ENCODE measurements around the gene SDR42E2.
A peak's percentile ranks its signal among the peaks of the same experiment; 100 is the strongest.
"Not testable (repeated sequence)": the region's sequence is repeated elsewhere in the genome, so short reads cannot be mapped to it uniquely, and the experiment has no call there.

SDR42E2 gene

DNA sequence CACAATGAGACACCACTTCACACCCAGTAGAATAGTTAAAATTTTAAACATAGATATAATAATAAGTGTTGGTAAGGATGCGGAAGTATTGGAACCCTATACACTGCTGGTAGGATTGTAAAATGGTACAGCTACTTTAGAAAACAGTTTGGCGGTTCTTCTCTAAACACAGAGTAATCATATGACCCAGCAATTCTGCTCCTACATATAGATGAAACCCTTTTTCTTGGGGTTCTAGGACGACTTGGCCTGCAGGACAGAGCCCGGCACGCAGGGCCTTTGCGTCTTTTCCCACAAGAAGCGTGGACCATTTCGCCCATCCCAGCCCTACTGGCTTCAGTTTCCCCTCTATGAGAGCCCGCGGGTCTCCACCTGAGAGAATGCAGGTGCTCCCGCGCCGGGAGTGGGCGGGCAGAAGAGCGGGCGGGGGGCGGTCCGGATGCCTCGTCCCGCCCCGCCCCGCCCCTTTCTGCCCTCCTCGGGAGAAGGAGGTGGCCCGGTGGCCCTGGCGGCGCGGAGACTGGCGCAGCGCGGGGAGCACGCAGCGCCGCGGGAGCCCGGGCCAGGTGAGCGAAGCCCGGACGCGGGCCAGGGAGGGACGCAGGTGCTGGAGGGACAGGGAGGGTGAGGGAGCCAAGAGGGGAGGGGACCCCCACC lies at the start of gene SDR42E2:
Gene SDR42E2 (plus strand): TSS at position 508 of the 657 bp plus-strand sequence. CDS start 3,077 bp downstream, outside the sequence.
- Histone ChIP-seq H3K4me1 (ENCODE audit: control insufficient read depth, insufficient read depth, low read length) (no peaks in the 10 kb centered on the region), H3K9me3 (ENCODE audit: control insufficient read depth, insufficient read depth, low read length) (no peaks in the 10 kb centered on the region), H3K9ac (ENCODE audit: low read depth, low read length) (no peak within 1 kb of the TSS), H3K4me3 (ENCODE audit: low read depth, low read length) (peak within 1 kb of the TSS; percentile 63), H3K36me3 (ENCODE audit: control insufficient read depth, insufficient read depth, low read length) (no peaks in the 10 kb centered on the region), H3K27me3 (ENCODE audit: control insufficient read depth, insufficient read depth, low read length) (peaks cover 31% of the 10 kb centered on the region)

DNA sequence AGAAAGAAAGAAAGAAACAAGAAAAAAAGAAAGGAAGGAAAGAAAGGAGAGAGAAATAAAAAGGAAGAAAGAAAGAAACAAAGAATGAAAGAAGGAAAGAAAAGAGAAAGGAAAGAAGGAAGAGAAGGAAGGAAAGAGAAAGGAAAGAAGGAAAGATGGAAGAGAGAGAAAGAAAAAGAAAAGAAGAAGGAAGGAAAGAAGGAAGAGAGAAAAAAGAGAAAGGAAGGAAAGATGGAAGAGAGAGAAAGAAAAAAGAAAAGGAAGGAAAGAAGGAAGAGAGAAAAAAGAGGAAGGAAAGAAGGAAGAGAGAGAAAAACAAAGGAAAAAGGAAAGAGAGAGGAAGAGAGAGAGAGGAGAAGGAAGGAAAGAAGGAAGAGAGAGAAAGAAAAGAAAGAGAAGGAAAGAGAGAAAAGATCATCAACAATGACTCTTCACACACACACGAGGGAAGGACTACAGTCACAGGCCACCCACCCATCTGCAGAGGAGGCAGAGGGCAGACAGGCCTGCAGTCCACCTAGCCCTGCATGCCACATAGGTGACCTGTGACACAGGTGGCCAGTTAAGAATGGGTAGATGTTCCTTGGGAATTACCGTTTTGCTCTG lies 46.1 kb upstream of the SDR42E2 start:
- Histone ChIP-seq H3K9ac (ENCODE audit: low read depth, low read length) (no peak overlapping the region), H3K9me3 (ENCODE audit: control insufficient read depth, insufficient read depth, low read length) (no peaks in the 10 kb centered on the region), H3K27me3 (ENCODE audit: control insufficient read depth, insufficient read depth, low read length) (no peaks in the 10 kb centered on the region), H3K4me1 (ENCODE audit: control insufficient read depth, insufficient read depth, low read length) (no peaks in the 10 kb centered on the region), H3K4me3 (ENCODE audit: low read depth, low read length) (no peak overlapping the region), H3K36me3 (ENCODE audit: control insufficient read depth, insufficient read depth, low read length) (no peaks in the 10 kb centered on the region)

DNA sequence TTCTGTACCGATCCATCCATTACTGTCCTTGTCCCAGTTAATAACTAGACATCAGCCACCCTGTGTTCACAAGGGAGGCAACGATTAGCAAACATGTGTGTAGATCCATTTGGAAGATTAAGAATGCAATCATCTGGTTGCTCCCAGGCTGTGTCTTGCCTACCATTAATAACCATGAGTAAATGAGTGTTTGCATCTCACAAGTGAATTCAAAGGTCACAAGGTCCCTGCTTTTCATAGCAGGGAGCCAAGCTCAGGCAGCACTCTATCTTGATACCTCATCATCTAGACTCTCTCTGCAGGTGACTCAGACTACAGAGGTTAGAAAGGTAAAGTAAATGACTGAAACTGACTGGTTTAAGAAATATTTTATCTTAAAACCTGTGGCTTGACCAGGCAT lies 44.7 kb upstream of the SDR42E2 start:
- Histone ChIP-seq H3K4me1 (ENCODE audit: control insufficient read depth, insufficient read depth, low read length) (no peaks in the 10 kb centered on the region), H3K36me3 (ENCODE audit: control insufficient read depth, insufficient read depth, low read length) (no peaks in the 10 kb centered on the region), H3K27me3 (ENCODE audit: control insufficient read depth, insufficient read depth, low read length) (no peaks in the 10 kb centered on the region), H3K9me3 (ENCODE audit: control insufficient read depth, insufficient read depth, low read length) (no peaks in the 10 kb centered on the region), H3K4me3 (ENCODE audit: low read depth, low read length) (no peak overlapping the region), H3K9ac (ENCODE audit: low read depth, low read length) (no peak overlapping the region)

DNA sequence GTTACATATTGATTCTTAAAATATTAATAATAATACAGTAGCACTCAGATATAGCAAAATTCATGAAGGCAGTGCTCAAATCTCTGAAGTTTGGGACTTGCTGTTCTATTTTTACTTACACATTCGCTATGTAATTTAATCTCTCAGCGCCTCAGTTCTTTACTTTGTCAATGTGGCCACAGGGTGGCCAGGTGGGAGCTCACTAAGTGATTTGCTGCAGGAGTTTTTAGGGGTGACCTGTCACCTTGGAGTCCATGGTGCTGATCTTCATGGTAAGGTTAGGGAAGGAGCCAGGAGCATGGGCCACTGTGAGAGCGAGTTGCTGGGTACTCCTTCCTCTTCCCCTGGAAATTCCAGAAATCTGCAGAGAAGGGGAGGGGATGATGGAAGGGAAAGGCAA lies 41.9 kb upstream of the SDR42E2 start:
- H3K4me3 ChIP-seq (ENCODE audit: low read depth, low read length) = no peak overlapping the region
- H3K9me3 ChIP-seq (ENCODE audit: control insufficient read depth, insufficient read depth, low read length) = no peaks in the 10 kb centered on the region
- H3K36me3 ChIP-seq (ENCODE audit: control insufficient read depth, insufficient read depth, low read length) = no peaks in the 10 kb centered on the region
- H3K4me1 ChIP-seq (ENCODE audit: control insufficient read depth, insufficient read depth, low read length) = no peaks in the 10 kb centered on the region
- H3K27me3 ChIP-seq (ENCODE audit: control insufficient read depth, insufficient read depth, low read length) = no peaks in the 10 kb centered on the region
- no peak overlapping the region for H3K9ac ChIP-seq (ENCODE audit: low read depth, low read length)

DNA sequence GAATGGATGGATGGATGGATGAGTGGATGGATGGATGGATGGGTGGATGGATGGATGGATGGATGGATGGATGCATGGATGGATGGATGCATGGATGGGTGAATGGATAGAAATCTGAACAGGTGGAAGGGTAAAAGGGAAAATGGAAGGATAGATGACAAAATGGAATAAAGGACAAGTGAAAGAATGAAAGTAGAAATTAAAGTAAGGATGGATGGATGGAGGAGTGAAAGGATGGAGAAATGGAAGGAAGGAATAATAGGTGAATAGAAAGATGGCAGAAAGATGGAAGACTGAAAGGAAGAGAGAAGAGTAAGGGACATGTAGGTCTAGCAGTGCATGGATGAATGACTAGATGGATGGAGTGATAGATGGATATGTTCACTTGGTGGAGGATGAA lies 40.1 kb upstream of the SDR42E2 start:
- H3K4me1 ChIP-seq (ENCODE audit: control insufficient read depth, insufficient read depth, low read length) = no peaks in the 10 kb centered on the region
- H3K9me3 ChIP-seq (ENCODE audit: control insufficient read depth, insufficient read depth, low read length) = no peaks in the 10 kb centered on the region
- H3K4me3 ChIP-seq (ENCODE audit: low read depth, low read length) = no peak overlapping the region

DNA sequence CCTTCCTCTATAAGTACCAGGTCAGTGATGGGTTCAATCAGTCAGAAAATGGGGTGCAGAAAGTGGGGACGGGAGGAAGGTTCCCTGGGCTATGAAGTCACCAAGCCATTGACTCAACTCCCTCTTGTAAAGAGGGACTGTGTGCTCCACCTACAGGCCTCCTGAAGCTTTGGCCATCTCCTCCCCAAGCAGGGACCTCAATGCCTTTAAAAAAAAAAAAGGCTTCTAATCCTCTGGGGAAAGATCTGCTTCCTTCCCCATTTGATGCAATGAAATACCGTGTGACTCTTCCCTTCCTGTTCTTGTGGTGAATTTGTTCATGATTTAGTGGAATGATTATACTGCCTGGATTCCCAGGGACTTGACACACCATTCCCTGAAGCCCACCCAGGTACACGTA lies 39.2 kb upstream of the SDR42E2 start:
- Histone ChIP-seq H3K9me3 (ENCODE audit: control insufficient read depth, insufficient read depth, low read length) (no peaks in the 10 kb centered on the region), H3K4me3 (ENCODE audit: low read depth, low read length) (no peak overlapping the region), H3K4me1 (ENCODE audit: control insufficient read depth, insufficient read depth, low read length) (no peaks in the 10 kb centered on the region), H3K27me3 (ENCODE audit: control insufficient read depth, insufficient read depth, low read length) (no peaks in the 10 kb centered on the region), H3K36me3 (ENCODE audit: control insufficient read depth, insufficient read depth, low read length) (no peaks in the 10 kb centered on the region), H3K9ac (ENCODE audit: low read depth, low read length) (no peak overlapping the region)

More for the DNA sequence above, 40.1 kb upstream of the SDR42E2 start:
- Histone ChIP-seq H3K9ac (ENCODE audit: low read depth, low read length) (no peak overlapping the region), H3K27me3 (ENCODE audit: control insufficient read depth, insufficient read depth, low read length) (no peaks in the 10 kb centered on the region), H3K36me3 (ENCODE audit: control insufficient read depth, insufficient read depth, low read length) (no peaks in the 10 kb centered on the region)

DNA sequence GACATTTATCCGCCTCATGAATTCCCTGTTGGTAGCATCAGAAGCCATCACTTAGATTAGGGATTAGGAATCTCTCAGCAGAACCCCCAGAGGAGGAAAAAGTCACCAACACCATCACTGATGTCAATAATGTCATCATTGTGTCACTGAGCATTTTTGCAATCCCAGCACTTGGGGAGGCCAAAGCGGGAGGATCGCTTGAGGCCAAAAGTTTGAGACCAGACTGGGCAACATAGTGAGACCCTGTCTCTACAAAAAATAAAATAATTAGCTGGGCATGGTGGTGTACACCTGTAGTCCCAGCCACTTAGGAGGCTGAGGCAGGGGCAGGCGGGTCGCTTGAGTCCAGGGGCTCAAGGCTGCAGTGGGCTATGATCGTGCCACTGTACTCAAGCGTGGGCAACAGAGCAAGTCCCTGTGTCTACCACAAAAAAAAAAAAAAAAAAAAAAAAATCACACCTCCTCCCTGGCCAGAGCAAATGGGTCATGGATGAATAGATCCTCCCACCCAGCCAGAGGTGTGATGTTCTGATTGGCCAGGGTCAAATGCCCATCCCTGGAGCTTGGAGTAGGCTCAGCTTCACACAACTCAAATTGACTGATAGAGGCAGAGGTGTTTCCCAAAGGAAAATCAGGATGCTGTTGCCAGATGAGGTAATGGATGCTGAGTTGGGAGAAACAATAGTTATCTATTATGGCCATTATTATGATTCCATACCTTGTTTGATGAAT lies 38.4 kb upstream of the SDR42E2 start:
- Histone ChIP-seq H3K27me3 (ENCODE audit: control insufficient read depth, insufficient read depth, low read length) (no peaks in the 10 kb centered on the region), H3K9ac (ENCODE audit: low read depth, low read length) (no peak overlapping the region), H3K9me3 (ENCODE audit: control insufficient read depth, insufficient read depth, low read length) (no peaks in the 10 kb centered on the region), H3K4me3 (ENCODE audit: low read depth, low read length) (no peak overlapping the region), H3K36me3 (ENCODE audit: control insufficient read depth, insufficient read depth, low read length) (no peaks in the 10 kb centered on the region), H3K4me1 (ENCODE audit: control insufficient read depth, insufficient read depth, low read length) (no peaks in the 10 kb centered on the region)

DNA sequence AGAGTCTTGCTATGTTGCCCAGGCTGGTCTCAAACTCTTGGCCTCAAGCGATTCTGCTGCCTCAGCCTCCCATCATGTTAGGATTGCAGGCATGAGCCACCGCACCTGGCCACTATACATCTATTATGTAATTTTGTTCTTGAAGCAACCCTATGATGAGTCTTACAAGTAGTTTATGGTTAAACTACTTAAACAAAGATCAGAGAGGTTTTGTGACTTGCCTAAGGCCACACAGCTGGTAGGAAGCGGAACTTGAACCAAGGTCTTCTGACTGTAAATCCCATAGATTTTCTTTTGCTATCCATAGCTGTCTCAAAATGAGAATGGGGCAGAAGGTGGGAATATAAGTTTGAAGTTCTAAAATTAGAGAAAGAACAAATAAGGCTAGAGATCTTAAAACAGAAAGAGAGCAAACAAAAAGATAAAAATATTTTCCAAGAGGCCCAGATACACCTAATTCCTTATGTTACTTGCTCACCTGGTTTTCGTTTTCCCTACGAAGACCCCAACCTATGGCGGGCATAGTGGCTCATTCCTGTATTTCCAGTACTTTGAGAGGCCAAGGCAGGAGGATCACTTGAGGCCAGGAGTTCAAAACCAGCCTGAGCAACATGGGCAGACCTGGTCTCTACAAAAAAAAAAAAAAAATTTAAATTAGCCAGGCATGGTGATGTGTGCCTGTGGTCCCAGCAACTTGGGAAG lies 37.6 kb upstream of the SDR42E2 start:
- H3K27me3 ChIP-seq (ENCODE audit: control insufficient read depth, insufficient read depth, low read length) = no peaks in the 10 kb centered on the region
- H3K9me3 ChIP-seq (ENCODE audit: control insufficient read depth, insufficient read depth, low read length) = no peaks in the 10 kb centered on the region
- H3K4me3 ChIP-seq (ENCODE audit: low read depth, low read length) = no peak overlapping the region
- H3K4me1 ChIP-seq (ENCODE audit: control insufficient read depth, insufficient read depth, low read length) = no peaks in the 10 kb centered on the region
- no peak overlapping the region for H3K9ac ChIP-seq (ENCODE audit: low read depth, low read length)
- H3K36me3 ChIP-seq (ENCODE audit: control insufficient read depth, insufficient read depth, low read length) = no peaks in the 10 kb centered on the region

DNA sequence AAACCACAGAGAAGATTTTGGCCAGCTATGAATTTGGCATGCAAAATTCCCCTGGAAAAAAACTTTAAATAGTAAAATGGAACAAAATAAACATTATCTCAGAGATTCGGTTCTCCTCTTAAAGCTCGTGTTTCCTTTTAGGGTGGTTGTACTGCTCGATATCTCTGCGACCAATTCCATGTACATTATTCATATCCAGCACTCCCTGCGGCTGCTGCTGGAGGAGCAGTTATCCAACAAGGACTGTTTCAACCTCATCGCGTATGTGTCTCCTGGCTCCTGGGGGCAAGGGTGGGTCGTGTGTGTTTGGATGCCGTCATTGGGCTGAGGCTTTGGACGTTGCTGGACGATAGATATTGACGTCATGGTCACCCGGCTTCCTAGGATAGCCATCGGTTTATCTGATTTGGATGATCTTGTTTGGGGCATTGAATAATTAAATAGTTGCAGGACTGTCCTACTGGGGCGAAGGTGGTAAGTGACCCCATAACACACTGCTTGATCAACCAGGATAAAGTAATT lies 36.2 kb upstream of the SDR42E2 start:
- H3K4me3 ChIP-seq (ENCODE audit: low read depth, low read length) = no peak overlapping the region
- no peak overlapping the region for H3K9ac ChIP-seq (ENCODE audit: low read depth, low read length)
- H3K9me3 ChIP-seq (ENCODE audit: control insufficient read depth, insufficient read depth, low read length) = no peaks in the 10 kb centered on the region
- no peaks in the 10 kb centered on the region for H3K27me3 ChIP-seq (ENCODE audit: control insufficient read depth, insufficient read depth, low read length)
- H3K4me1 ChIP-seq (ENCODE audit: control insufficient read depth, insufficient read depth, low read length) = no peaks in the 10 kb centered on the region
- H3K36me3 ChIP-seq (ENCODE audit: control insufficient read depth, insufficient read depth, low read length) = no peaks in the 10 kb centered on the region

DNA sequence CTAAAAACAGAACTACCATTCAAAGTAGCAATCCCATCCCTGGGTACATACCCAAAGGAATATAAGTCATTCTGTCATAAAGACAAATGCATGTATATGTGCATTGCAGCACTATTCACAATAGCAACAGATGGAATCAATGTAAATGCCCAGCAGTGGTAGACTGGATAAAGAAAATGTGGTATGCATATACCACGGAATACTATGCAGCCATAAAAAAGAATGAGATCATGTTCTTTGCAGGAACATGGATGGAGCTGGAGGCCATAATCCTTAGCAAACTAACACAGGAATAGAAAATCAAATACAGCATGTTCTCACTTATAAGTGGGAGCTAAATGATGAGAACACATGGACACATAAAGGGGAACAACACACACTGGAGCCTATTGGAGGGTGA lies 33.8 kb upstream of the SDR42E2 start:
- H3K36me3 ChIP-seq (ENCODE audit: control insufficient read depth, insufficient read depth, low read length); H3K4me3 ChIP-seq (ENCODE audit: low read depth, low read length); H3K4me1 ChIP-seq (ENCODE audit: control insufficient read depth, insufficient read depth, low read length); H3K9ac ChIP-seq (ENCODE audit: low read depth, low read length); H3K27me3 ChIP-seq (ENCODE audit: control insufficient read depth, insufficient read depth, low read length); H3K9me3 ChIP-seq (ENCODE audit: control insufficient read depth, insufficient read depth, low read length): not testable (repeated sequence)

DNA sequence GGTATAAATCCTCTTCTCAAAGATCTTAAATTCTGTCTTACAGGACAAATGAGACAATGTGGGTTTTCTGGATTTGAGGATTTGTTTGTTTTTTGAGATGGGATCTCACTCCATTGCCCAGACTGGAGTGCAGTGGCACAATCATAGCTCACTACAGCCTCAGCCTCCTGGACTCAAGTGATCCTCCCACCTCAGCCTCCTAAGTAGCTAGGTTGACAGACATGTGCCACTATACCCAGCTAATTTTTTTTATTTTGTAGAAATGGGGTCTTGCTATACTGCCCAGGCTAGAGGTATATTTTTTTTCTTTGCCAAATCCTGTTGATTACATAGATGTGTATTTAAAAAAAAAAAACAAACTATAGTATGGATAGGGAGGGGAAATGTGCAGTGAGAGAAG lies 31.8 kb upstream of the SDR42E2 start:
- Histone ChIP-seq H3K4me1 (ENCODE audit: control insufficient read depth, insufficient read depth, low read length) (no peaks in the 10 kb centered on the region), H3K36me3 (ENCODE audit: control insufficient read depth, insufficient read depth, low read length) (no peaks in the 10 kb centered on the region), H3K9ac (ENCODE audit: low read depth, low read length) (no peak overlapping the region), H3K27me3 (ENCODE audit: control insufficient read depth, insufficient read depth, low read length) (no peaks in the 10 kb centered on the region), H3K9me3 (ENCODE audit: control insufficient read depth, insufficient read depth, low read length) (no peaks in the 10 kb centered on the region), H3K4me3 (ENCODE audit: low read depth, low read length) (no peak overlapping the region)

All from iPS-15b (cell line).